ACC112 (cell line): ENCODE results near the gene ERICH6.

Experiments used
- H2AFZ ChIP-seq: fragments of 200-600 bp; sonication (generic); one replicate; pipeline ENCODE4 v1.6.0; 2017; ENCODE audit warnings: antibody characterized with exemption, low read length; ENCODE audit not compliant: unreplicated experiment
- H3K27ac ChIP-seq: fragments of 200-600 bp; sonication (generic); 2 replicates; pipeline ENCODE4 v1.5.1; 2014; ENCODE audit warnings: low read depth, mild to moderate bottlenecking, antibody characterized with exemption, low read length, moderate library complexity
- H3K27me3 ChIP-seq: fragments of 200-600 bp; sonication (generic); 2 replicates; pipeline ENCODE4 v1.6.1; 2014; ENCODE audit warnings: mild to moderate bottlenecking, antibody characterized with exemption, low read length, moderate library complexity, mixed read lengths; ENCODE audit not compliant: insufficient read depth
- H3K36me3 ChIP-seq: fragments of 200-600 bp; sonication (generic); 2 replicates; pipeline ENCODE4 v1.6.1; 2016; ENCODE audit warnings: mild to moderate bottlenecking, antibody characterized with exemption, low read length, moderate library complexity, mixed read lengths; ENCODE audit not compliant: insufficient read depth
- H3K4me1 ChIP-seq: fragments of 200-600 bp; sonication (generic); one replicate; pipeline ENCODE4 v1.6.1; 2016; ENCODE audit warnings: low read length, mixed read lengths; ENCODE audit not compliant: insufficient read depth, unreplicated experiment, control insufficient read depth
- H3K4me3 ChIP-seq: fragments of 200-600 bp; sonication (generic); 2 replicates; pipeline ENCODE4 v1.5.1; 2014; ENCODE audit warnings: mild to moderate bottlenecking, low read depth, low read length
- H3K79me2 ChIP-seq: fragments of 200-600 bp; sonication (generic); one replicate; pipeline ENCODE4 v1.6.0; 2016; ENCODE audit warnings: low read length; ENCODE audit not compliant: control insufficient read depth, unreplicated experiment, insufficient read depth

The ERICH6 gene

DNA sequence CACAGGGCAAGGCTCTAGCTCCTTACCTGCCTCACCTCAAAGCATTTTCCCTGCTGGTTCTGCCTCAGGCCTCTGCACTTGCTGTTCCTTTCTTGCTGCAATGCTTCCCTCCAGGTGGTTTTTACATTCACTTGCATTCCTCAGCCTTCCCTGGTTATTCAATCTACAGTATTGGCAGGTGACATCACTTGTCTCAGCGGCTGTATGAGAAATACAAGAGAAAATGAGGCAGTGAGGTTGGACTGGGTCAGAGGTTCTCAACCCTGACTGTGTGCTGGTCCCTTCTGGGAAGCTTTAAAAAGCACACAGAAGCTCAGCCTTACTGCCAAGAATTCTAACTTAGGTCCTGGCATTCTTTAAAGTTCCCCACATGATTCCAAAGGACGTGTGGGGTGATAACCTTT, 32.6 kb upstream of the ERICH6 start:
- Histone ChIP-seq H3K4me3 (no peak overlapping the region), H2AFZ (no peak overlapping the region), H3K27ac (no peak overlapping the region), H3K27me3 (no peaks in the 10 kb centered on the region), H3K79me2 (peaks cover 2% of the 10 kb centered on the region), H3K36me3 (no peaks in the 10 kb centered on the region), H3K4me1 (peaks cover 29% of the 10 kb centered on the region)

DNA sequence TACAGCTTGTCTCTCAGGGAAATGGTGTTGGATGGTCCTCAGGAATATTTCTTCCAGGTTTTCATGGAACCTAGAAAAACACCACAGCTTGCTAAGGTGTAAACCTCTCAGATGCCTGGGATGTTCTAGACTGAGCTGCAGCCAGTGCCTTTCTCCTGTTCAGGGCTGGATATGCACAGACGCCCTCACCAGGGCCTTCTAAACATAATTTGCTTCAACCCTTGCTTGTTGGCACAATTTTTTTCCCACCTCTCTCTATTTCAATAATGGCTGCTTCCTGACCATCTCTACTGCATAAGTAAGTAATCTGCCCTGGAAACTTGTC, 31.0 kb upstream of the ERICH6 start:
- peaks cover 29% of the 10 kb centered on the region for H3K4me1 ChIP-seq
- H2AFZ ChIP-seq: no peak overlapping the region
- H3K4me3 ChIP-seq: no peak overlapping the region
- H3K36me3 ChIP-seq: no peaks in the 10 kb centered on the region
- H3K27ac ChIP-seq: no peak overlapping the region
- H3K79me2 ChIP-seq: no peaks in the 10 kb centered on the region
- H3K27me3 ChIP-seq: no peaks in the 10 kb centered on the region

GRCh38 chr3:150733936-150734794, 30.4 kb upstream of the ERICH6 start:
- no peak overlapping the region for H3K27ac ChIP-seq
- no peak overlapping the region for H2AFZ ChIP-seq
- H3K79me2 ChIP-seq: no peaks in the 10 kb centered on the region
- no peaks in the 10 kb centered on the region for H3K36me3 ChIP-seq
- no peaks in the 10 kb centered on the region for H3K27me3 ChIP-seq
- H3K4me3 ChIP-seq: no peak overlapping the region
- H3K4me1 ChIP-seq: peaks cover 29% of the 10 kb centered on the region

DNA sequence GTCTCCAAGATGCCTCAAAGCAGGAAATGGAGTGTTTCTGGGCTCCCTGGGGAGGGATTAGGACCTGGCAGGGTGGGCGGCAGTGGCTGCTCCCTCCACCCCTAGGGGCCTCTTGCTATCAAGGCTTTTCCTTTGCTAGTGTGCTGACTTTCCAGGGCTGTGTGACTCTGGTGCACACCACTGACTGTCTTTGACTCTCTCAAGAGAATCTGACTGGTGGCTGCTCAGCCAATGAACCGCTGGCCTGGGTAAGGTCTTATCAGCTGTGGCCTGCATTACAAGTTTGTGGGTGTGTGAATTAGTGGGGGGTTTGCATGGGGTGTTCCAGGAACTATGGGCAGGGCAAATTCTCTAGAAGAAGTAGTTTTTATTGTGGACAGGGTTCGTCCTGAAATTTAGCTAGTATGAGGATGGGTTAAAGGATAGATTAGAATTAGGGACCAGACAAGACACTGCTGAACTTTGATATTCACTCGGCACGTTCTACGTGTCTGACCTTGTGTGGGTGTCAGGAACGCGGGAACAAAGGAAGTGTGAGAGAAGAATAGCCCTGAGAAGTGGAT, 29.7 kb upstream of the ERICH6 start:
- Histone ChIP-seq H2AFZ (no peak overlapping the region), H3K79me2 (no peaks in the 10 kb centered on the region), H3K4me3 (no peak overlapping the region), H3K27me3 (no peaks in the 10 kb centered on the region), H3K36me3 (no peaks in the 10 kb centered on the region), H3K4me1 (peaks cover 22% of the 10 kb centered on the region), H3K27ac (no peak overlapping the region)

- Histone ChIP-seq H3K4me3 (no peak overlapping the region), H2AFZ (no peak overlapping the region), H3K27me3 (no peaks in the 10 kb centered on the region), H3K36me3 (no peaks in the 10 kb centered on the region), H3K79me2 (no peaks in the 10 kb centered on the region), H3K27ac (no peak overlapping the region), H3K4me1 (peaks cover 5% of the 10 kb centered on the region)
These were observed 26.1 kb upstream of the ERICH6 start for GRCh38 chr3:150729682-150730360.

DNA sequence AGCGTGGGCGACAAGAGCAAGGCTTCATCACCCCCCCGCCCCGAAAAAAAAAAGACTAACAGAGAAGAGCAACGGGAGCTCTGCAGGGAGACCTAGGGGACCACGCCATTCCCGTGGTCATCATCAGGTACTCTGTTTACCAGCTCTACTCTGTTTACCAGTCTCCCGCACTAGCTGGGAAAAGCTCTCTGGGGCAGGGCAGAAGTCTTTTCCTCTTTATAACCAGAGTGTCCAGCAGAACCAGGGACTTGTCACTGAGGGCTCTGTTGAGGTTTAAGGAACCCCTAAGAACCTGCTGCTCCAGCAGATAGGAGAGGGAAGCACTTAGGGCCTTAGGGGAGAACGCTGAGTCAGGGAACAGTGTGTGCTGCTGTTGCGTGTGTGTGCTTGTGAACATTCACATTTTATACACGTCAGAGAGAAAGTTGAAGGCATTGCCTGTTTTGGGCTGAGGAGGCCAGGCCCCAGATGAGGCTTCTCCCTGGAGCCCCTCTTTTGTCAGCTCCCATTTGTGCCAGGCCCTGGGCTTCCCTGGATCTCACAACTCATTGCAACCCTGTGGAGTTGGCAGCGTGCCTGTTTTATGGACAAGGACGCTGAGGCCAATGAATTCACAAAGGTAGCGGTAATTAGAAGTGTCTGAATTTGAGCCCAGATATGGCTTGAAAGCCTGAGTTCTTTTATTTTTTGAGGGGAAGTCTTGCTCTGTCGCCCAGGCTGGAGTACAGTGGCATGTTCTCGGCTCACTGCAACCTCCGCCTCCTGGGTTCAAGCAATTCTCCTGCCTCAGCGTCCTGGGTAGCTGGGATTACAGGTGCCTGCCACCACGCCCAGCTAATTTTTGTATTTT, 24.2 kb upstream of the ERICH6 start:
- no peak overlapping the region for H3K27ac ChIP-seq
- H2AFZ ChIP-seq: no peak overlapping the region
- no peaks in the 10 kb centered on the region for H3K27me3 ChIP-seq

DNA sequence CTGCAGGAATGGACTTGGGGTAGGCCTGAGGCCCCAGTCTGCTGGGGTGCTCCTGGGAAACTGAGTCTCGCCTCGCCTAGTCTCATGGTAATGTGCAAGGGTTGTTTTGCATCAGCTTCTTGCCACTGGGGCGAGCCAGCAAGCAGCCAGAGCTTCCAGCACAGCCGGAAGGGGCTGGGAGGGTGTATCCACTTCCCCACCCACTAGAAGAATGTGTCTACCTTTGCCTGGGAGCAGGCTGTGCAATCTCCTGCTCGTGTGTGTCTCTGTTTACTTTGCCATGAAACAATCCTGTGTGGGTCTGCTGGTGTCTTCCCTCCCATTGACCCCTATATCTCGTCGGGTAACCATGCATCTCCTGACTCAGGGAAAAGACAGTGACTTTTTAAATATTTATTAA, 21.8 kb upstream of the ERICH6 start:
- Histone ChIP-seq H2AFZ (no peak overlapping the region), H3K4me3 (no peak overlapping the region), H3K27ac (no peak overlapping the region), H3K79me2 (no peaks in the 10 kb centered on the region), H3K27me3 (no peaks in the 10 kb centered on the region), H3K36me3 (no peaks in the 10 kb centered on the region), H3K4me1 (peaks cover 9% of the 10 kb centered on the region)

More for the DNA sequence above, 24.2 kb upstream of the ERICH6 start:
- Histone ChIP-seq H3K4me1 (peaks cover 5% of the 10 kb centered on the region), H3K4me3 (no peak overlapping the region), H3K79me2 (no peaks in the 10 kb centered on the region), H3K36me3 (no peaks in the 10 kb centered on the region)

- no peak overlapping the region for H3K4me3 ChIP-seq
- peaks cover 9% of the 10 kb centered on the region for H3K4me1 ChIP-seq
- H3K79me2 ChIP-seq: no peaks in the 10 kb centered on the region
- H3K36me3 ChIP-seq: no peaks in the 10 kb centered on the region
- H3K27ac ChIP-seq: no peak overlapping the region
- no peak overlapping the region for H2AFZ ChIP-seq
- no peaks in the 10 kb centered on the region for H3K27me3 ChIP-seq
These were observed 20.2 kb upstream of the ERICH6 start for GRCh38 chr3:150723946-150724345.

DNA sequence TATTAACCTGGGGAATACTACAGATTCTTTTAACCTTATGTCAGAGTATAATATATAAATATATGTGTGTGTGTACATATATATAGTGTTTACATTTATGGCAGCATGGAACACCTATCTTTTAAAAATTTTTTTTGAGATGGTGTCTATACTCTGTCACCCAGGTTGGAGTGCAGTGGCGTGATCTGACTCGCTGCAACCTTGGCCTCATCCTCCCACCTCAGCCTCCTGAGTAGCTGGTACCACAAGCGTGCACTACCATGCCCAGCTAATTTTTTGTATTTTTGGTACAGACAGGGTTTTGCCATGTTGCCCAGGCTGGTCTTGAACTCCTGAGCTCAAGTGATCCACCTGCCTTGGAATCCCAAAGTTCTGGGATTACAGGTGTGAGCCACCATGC, 18.5 kb upstream of the ERICH6 start:
- Histone ChIP-seq H3K27me3 (no peaks in the 10 kb centered on the region), H3K79me2 (no peaks in the 10 kb centered on the region), H3K4me1 (peaks cover 9% of the 10 kb centered on the region), H2AFZ (no peak overlapping the region), H3K36me3 (no peaks in the 10 kb centered on the region), H3K4me3 (no peak overlapping the region), H3K27ac (no peak overlapping the region)

DNA sequence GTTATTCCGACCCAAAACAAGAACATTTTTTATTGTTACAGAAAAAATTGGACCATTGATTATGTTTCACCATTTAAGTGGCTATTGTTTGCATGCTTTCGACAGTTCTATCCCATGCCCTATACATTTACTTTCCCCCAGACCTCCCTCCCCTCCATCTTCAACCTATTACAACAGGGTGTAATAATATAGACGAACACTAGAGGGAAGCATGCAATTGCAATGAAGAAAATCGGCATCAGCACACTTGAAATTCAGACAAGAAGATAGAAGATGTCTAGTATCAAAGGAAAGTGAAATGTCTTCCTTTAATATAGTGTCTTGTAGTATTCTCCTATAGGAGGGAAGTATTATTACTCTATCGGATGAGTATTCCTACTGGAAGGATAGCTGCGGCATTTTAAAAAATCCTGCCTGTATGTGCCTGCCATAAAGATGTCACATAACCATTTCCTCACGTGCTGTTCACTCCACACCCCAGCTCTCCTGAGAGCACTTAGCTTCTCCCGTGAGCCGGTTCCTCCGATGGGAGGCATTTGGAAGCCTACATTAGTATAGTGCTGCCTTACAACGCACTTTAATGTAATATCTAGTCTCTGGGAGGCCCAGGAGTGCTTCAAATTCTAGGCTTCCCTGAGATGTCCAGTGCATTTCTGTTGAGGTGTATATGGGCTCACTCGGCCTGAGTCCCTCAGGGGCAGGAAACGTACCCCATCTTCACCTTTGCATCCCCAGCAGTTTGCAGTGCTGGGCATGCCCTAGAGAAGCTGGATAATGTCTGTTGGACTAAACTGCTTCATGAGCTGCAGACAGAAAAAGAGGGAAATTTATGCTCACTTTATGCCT, 17.8 kb upstream of the ERICH6 start:
- no peak overlapping the region for H3K27ac ChIP-seq
- H3K4me1 ChIP-seq: peaks cover 9% of the 10 kb centered on the region
- peak overlapping the region; percentile 4 for H2AFZ ChIP-seq
- no peaks in the 10 kb centered on the region for H3K27me3 ChIP-seq
- H3K79me2 ChIP-seq: no peaks in the 10 kb centered on the region
- no peak overlapping the region for H3K4me3 ChIP-seq
- H3K36me3 ChIP-seq: no peaks in the 10 kb centered on the region
